HG03045 (cell line): ENCODE results near the gene OTUD5.

Experiments used
- ATAC-seq: cut with Tn5 transposase; IDR thresholded peaks from one replicate; pipeline ENCODE4 v1.9.1; 2021; ENCODE audit warnings: mild to moderate bottlenecking, moderate library complexity; ENCODE audit not compliant: unreplicated experiment

The OTUD5 gene

GRCh38 chrX:48938721-48939425 is 18.5 kb downstream of the OTUD5 start:
- peak; percentile 48 for ATAC-seq

- ATAC-seq: peak; percentile 52
Observed at GRCh38 chrX:48937054-48937907, 20.1 kb downstream of the OTUD5 start.

GRCh38 chrX:48936429-48937053 is 20.9 kb downstream of the OTUD5 start:
- no peak for ATAC-seq

- ATAC-seq: no peak
Observed at GRCh38 chrX:48935301-48935670, 22.1 kb downstream of the OTUD5 start.

GRCh38 chrX:48934581-48935300 is 22.7 kb downstream of the OTUD5 start:
- no peak for ATAC-seq

GRCh38 chrX:48933757-48934156 is 23.6 kb downstream of the OTUD5 start:
- ATAC-seq: no peak

GRCh38 chrX:48927736-48928382 is 29.5 kb downstream of the OTUD5 start:
- no peak for ATAC-seq

GRCh38 chrX:48927123-48927522 is 30.3 kb downstream of the OTUD5 start:
- ATAC-seq: no peak

GRCh38 chrX:48924270-48924669 is 33.1 kb downstream of the OTUD5 start:
- ATAC-seq: no peak

- no peak for ATAC-seq
Observed at GRCh38 chrX:48923771-48924170, 33.6 kb downstream of the OTUD5 start.

GRCh38 chrX:48920718-48921104 is 36.7 kb downstream of the OTUD5 start:
- no peak for ATAC-seq

- ATAC-seq: no peak
Observed at GRCh38 chrX:48919947-48920717, 37.3 kb downstream of the OTUD5 start.

GRCh38 chrX:48919360-48919841 is 38.0 kb downstream of the OTUD5 start:
- peak; percentile 6 for ATAC-seq

- peak; percentile 76 for ATAC-seq
Observed at GRCh38 chrX:48918643-48919340, 38.6 kb downstream of the OTUD5 start, which contains the start of gene PIM2. Gene PIM2 (minus strand): TSS chrX:48919024. CDS start chrX:48918834, 190 bp downstream.

GRCh38 chrX:48918301-48918642 is 39.1 kb downstream of the OTUD5 start:
- no peak for ATAC-seq

GRCh38 chrX:48917139-48918001 is 40.0 kb downstream of the OTUD5 start:
- ATAC-seq: peak; percentile 19

- no peak for ATAC-seq
Observed at GRCh38 chrX:48914593-48915493, 42.6 kb downstream of the OTUD5 start.
